IMR-90 (cell line): ENCODE results near the gene UTP18. TPM values are rescaled to one million over a fixed set of nuclear protein-coding genes. Genes with fewer than 3 reads are reported as not detected.

Experiments used
- ATAC-seq: fragments of 200-7000 bp; cut with Tn5 transposase; 2 replicates; pipeline ENCODE4 v1.9.1; 2020; ENCODE audit warnings: low read depth, mild to moderate bottlenecking, moderate library complexity
- BruUV-seq: library from RNA; stranded (reverse); fragments of 400-500 nt; replicated peaks from 2 replicates; lab custom pipeline; 2021; lab: Mats Ljungman, UMichigan
- CTCF ChIA-PET: fragments of 300-600 bp; formaldehyde crosslinking; extraction: SDS; loops from one replicate; lab custom pipeline; 2021; ENCODE audit warnings: antibody characterized with exemption; lab: Yijun Ruan, JAX
- POLR2A ChIA-PET: fragments of 300-600 bp; sonication (Branson Sonifier 250); formaldehyde crosslinking; loops from one replicate; lab custom pipeline; 2022; ENCODE audit warnings: antibody characterized with exemption; ENCODE audit not compliant: unreplicated experiment; lab: Charles Lee
- DNase-seq: peaks from one replicate; pipeline ENCODE4 v3.0.0; 2013
- H2AFZ ChIP-seq: replicated peaks from 2 replicates; pipeline ENCODE3; 2013; ENCODE audit warnings: low read length, mild to moderate bottlenecking; ENCODE audit not compliant: poor library complexity
- H2AK5ac ChIP-seq: 2 replicates; pipeline ENCODE4 v1.6.1; 2013; ENCODE audit warnings: low read depth, low read length, inconsistent platforms
- H2AK9ac ChIP-seq: replicated peaks from 2 replicates; pipeline ENCODE3; 2013; ENCODE audit warnings: mild to moderate bottlenecking, low read depth, low read length, moderate library complexity; ENCODE audit not compliant: poor library complexity
- H2BK120ac ChIP-seq: 2 replicates; pipeline ENCODE4 v1.6.1; 2013; ENCODE audit warnings: low read depth, low read length, inconsistent platforms
- H2BK15ac ChIP-seq: 3 replicates; pipeline ENCODE4 v1.6.1; 2013; ENCODE audit warnings: low read depth, low read length, inconsistent platforms
- H2BK20ac ChIP-seq: 2 replicates; pipeline ENCODE4 v1.6.1; 2013; ENCODE audit warnings: low read depth, mild to moderate bottlenecking, inconsistent platforms, low read length, moderate library complexity
- H2BK5ac ChIP-seq: 2 replicates; pipeline ENCODE4 v1.6.1; 2013; ENCODE audit warnings: mild to moderate bottlenecking, low read depth, low read length, inconsistent platforms; ENCODE audit not compliant: poor library complexity, severe bottlenecking
- H3K14ac ChIP-seq: replicated peaks from 2 replicates; pipeline ENCODE4 v1.6.1; 2013; ENCODE audit warnings: low read depth, low read length, inconsistent platforms
- H3K18ac ChIP-seq: 2 replicates; pipeline ENCODE4 v1.6.1; 2013; ENCODE audit warnings: low read depth, low read length, control low read depth
- H3K23ac ChIP-seq: 2 replicates; pipeline ENCODE4 v1.6.1; 2013; ENCODE audit warnings: low read depth, low read length, inconsistent platforms
- H3K27ac ChIP-seq: 2 replicates; pipeline ENCODE4 v1.5.1; 2013; ENCODE audit warnings: mild to moderate bottlenecking, control low read depth, low read length; ENCODE audit not compliant: insufficient read depth
- H3K27me3 ChIP-seq: 2 replicates; pipeline ENCODE4 v1.6.1; 2013; ENCODE audit warnings: low read length; ENCODE audit not compliant: control insufficient read depth, insufficient read depth
- H3K36me3 ChIP-seq: 2 replicates; pipeline ENCODE4 v1.6.1; 2013; ENCODE audit warnings: low read length, mixed read lengths; ENCODE audit not compliant: control insufficient read depth, insufficient read depth
- H3K4ac ChIP-seq: 2 replicates; pipeline ENCODE4 v1.6.1; 2013; ENCODE audit warnings: low read depth, low read length, inconsistent platforms
- H3K4me1 ChIP-seq: 2 replicates; pipeline ENCODE4 v1.6.1; 2013; ENCODE audit warnings: low read length, mixed read lengths; ENCODE audit not compliant: control insufficient read depth, insufficient read depth
- H3K4me2 ChIP-seq: 2 replicates; pipeline ENCODE4 v1.6.1; 2013; ENCODE audit warnings: low read depth, mild to moderate bottlenecking, control low read depth, low read length, moderate library complexity
- H3K4me3 ChIP-seq: 2 replicates; pipeline ENCODE4 v1.5.1; 2013; ENCODE audit warnings: low read depth, mild to moderate bottlenecking, control low read depth, low read length, moderate library complexity; ENCODE audit not compliant: insufficient read depth
- H3K56ac ChIP-seq: 2 replicates; pipeline ENCODE4 v1.6.1; 2013; ENCODE audit warnings: low read length, inconsistent platforms; ENCODE audit not compliant: insufficient read depth; ENCODE audit errors: extremely low read depth
- H3K79me1 ChIP-seq, 2 experiments: 2 replicates each; pipeline ENCODE4 v1.6.1; 2013; ENCODE audit warnings: low read length in 2 of 2, inconsistent platforms in 1 of 2, low read depth in 1 of 2
- H3K9ac ChIP-seq: 2 replicates; pipeline ENCODE4 v1.6.1; 2013; ENCODE audit warnings: low read depth, low read length, control low read depth
- H3K9me1 ChIP-seq: 2 replicates; pipeline ENCODE4 v1.6.1; 2013; ENCODE audit warnings: low read length, inconsistent platforms; ENCODE audit not compliant: insufficient read depth
- H3K9me3 ChIP-seq: 2 replicates; pipeline ENCODE4 v1.6.1; 2013; ENCODE audit warnings: low read length; ENCODE audit not compliant: control insufficient read depth, insufficient read depth
- H4K20me1 ChIP-seq: 2 replicates; pipeline ENCODE4 v1.6.1; 2013; ENCODE audit warnings: low read length, inconsistent platforms; ENCODE audit not compliant: insufficient read depth
- H4K5ac ChIP-seq: 2 replicates; pipeline ENCODE4 v1.6.1; 2013; ENCODE audit warnings: mild to moderate bottlenecking, low read depth, low read length, control low read depth
- H4K8ac ChIP-seq, 2 experiments: 2 replicates each; pipeline ENCODE4 v1.6.1; 2013; ENCODE audit warnings: low read depth in 2 of 2, low read length in 2 of 2, control low read depth in 1 of 2, inconsistent platforms in 1 of 2
- H4K91ac ChIP-seq: 2 replicates; pipeline ENCODE4 v1.6.1; 2013; ENCODE audit warnings: low read depth, low read length, inconsistent platforms; ENCODE audit not compliant: insufficient read depth
- CTCF ChIP-seq: conservative IDR thresholded peaks from 2 replicates; pipeline ENCODE4 v1.5.1; 2012; ENCODE audit warnings: mild to moderate bottlenecking, low read depth, low read length, improper control_type of control experiment
- RCOR1 ChIP-seq: IDR thresholded peaks from 2 replicates; pipeline ENCODE4 v1.6.1; 2012; ENCODE audit warnings: mild to moderate bottlenecking, low read length, improper control_type of control experiment; ENCODE audit not compliant: insufficient replicate concordance
- WGBS, 2 experiments: methylation state at CpG; one replicate each; pipeline versions ENCODE4 v1.1.5 to v1.1.7; 2013; ENCODE audit warnings: missing lambda C conversion rate in 2 of 2; ENCODE audit not compliant: insufficient read length in 1 of 2; ENCODE audit errors: extremely low coverage in 2 of 2; 5-methylcytosine and 5-hydroxymethylcytosine counted together
- dilution Hi-C: fragments of 300-500 bp; cut with HindIII; formaldehyde crosslinking; loops from one replicate; pipeline ENCODE4 v1.14.3; 2018; ENCODE audit warnings: low sequenced_read_pairs; ENCODE audit not compliant: unreplicated experiment
- in situ Hi-C: fragments of 300-500 bp; cut with MboI; formaldehyde crosslinking; loops from 3 replicates; pipeline ENCODE4 v1.14.3; 2019; ENCODE audit warnings: low sequenced_read_pairs, inconsistent platforms, mixed read lengths
- intact Hi-C: fragments of 100-400 bp; cut with micrococcal nuclease; formaldehyde crosslinking; loops from 2 replicates; pipeline ENCODE4 v1.10.0; 2022
- polyA plus RNA-seq, 3 experiments: library from polyadenylated mRNA; depleted of rRNA; stranded (reverse); fragments of >200 nt; gene quantifications; 2 replicates each; pipeline ENCODE4 v1.2.3, GENCODE V29; 2012; ENCODE audit warnings: low replicate concordance in 1 of 3
- total RNA-seq: library from RNA; depleted of rRNA; stranded (reverse); fragments of >200 nt; gene quantifications from 2 replicates; pipeline ENCODE4 v1.2.3, GENCODE V29; 2012

The UTP18 gene
- total and polyA plus RNA-seq, 2 of the 4 experiments (the other 2 are of a cell fraction) = 17.7 to 22.4 TPM

GRCh38 chr17:51322390-51323029 is 62.2 kb downstream of the UTP18 start:
- Histone ChIP-seq H2AK5ac (no peak overlapping the region), H3K9me3 (peaks cover 4% of the 10 kb centered on the region; the same call in 1 of the 2 replicates), H3K4me1 (no peaks in the 10 kb centered on the region), H2BK20ac (no peak overlapping the region), H4K20me1 (no peaks in the 10 kb centered on the region), H3K27me3 (no peaks in the 10 kb centered on the region), H4K91ac (no peak overlapping the region), H3K56ac (no peak overlapping the region), H3K36me3 (no peaks in the 10 kb centered on the region), H3K4ac (no peak overlapping the region), H3K4me2 (no peak overlapping the region), H3K14ac (no peak overlapping the region), H3K23ac (no peak overlapping the region), H2BK15ac (no peak overlapping the region), H3K79me1 (no peaks in the 10 kb centered on the region), H3K18ac (no peak overlapping the region), H3K9ac (no peak overlapping the region), H2BK5ac (no peak overlapping the region), H3K4me3 (no peak overlapping the region), H2BK120ac (no peak overlapping the region), H2AK9ac (no peak overlapping the region), H3K9me1 (no peaks in the 10 kb centered on the region), H4K5ac (no peak overlapping the region), H2AFZ (no peak overlapping the region), H3K27ac (no peak overlapping the region), H4K8ac (no peak overlapping the region)
- dilution Hi-C loops (no loop called here), in situ Hi-C loops (no loop called here), intact Hi-C loops (no loop called here)
- WGBS, 2 experiments = no CpG with 5 or more reads among the region's 3 CpGs
- TF ChIP-seq CTCF (peak; percentile 40), RCOR1 (no peak)
- DNase-seq = peak; percentile 7
- CTCF ChIA-PET = no interaction called here
- no TSS peak for BruUV-seq
- ATAC-seq = peak; percentile 51; the same call in 1 of the 2 replicates
- POLR2A ChIA-PET = no interaction called here
